Measurements from ENCODE around the gene PCDHGA6.

PCDHGA6 gene

GRCh38 chr5:141419074-141419880 lies 45.6 kb downstream of the PCDHGA6 start:
- DNase-seq (ENCODE audit: low read depth): no peak

- no peak for DNase-seq (ENCODE audit: low read depth)
These were observed 47.3 kb downstream of the PCDHGA6 start, which contains the start of gene PCDHGA11 for GRCh38 chr5:141420855-141421488. PCDHGA11 (plus strand) TSS chr5:141421051; CDS start chr5:141421228, 177 bp downstream.

GRCh38 chr5:141421489-141421855 lies 47.8 kb downstream of the PCDHGA6 start:
- DNase-seq (ENCODE audit: low read depth): no peak

GRCh38 chr5:141422742-141423291 lies 49.1 kb downstream of the PCDHGA6 start:
- DNase-seq (ENCODE audit: low read depth): no peak

- DNase-seq (ENCODE audit: low read depth): no peak
These were observed 54.2 kb downstream of the PCDHGA6 start for GRCh38 chr5:141427783-141428426.

All from stimulated activated CD8-positive, alpha-beta memory T cell treated with anti-CD3 and anti-CD28 coated beads, Interleukin-4, amount 100 ng/mL, for 24 hours (primary cell).